HG03378 (cell line): Measurements from ENCODE around the gene CRTC3.
A peak's percentile ranks its signal among the peaks of the same experiment; 100 is the strongest.

ENCODE experiments used
- ATAC-seq: cut with Tn5 transposase; IDR thresholded peaks from one replicate; pipeline ENCODE4 v1.9.1; 2021; ENCODE audit warnings: mild to moderate bottlenecking, moderate library complexity; ENCODE audit not compliant: unreplicated experiment

Gene CRTC3

DNA sequence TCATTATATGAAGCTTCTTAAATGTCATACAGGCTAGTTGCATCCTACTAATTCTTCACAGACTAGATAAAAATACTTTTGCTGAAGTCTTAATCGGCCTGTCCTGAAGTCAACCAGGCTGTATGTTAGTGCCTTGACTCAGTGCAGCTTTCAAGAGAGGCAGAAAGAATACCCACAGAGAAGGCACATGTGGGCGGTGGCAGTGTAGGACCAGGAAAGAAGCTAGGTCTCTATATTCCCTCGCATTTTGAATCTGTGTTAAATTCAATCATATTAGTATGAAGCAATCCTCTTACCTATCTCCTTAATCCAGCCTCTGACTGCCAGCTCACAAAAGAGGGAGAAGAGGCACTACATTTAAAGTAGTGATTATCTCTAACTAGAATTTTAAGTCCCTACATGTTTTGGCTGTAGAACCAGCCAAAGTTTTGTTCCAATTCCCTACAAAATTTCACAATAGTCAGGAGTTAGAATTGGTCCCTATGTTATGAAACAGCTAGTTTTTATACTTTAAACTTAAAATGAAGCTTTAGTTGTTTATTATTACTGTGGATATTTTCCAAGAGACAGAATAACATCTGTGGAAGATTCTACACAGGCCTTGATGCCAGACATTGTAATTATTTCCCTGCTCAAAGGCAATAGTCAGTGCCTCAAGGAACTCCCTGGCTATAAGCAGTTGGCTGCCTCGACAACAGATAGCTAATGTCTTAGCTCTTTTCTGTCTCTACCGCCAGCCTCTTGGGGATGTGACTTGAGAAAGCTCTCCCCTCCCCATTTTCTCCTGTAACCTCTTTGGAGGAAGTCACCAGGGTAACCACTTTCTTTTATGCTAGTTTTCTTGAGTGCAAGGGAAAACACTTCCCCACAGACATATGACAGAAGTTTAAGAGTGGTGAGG, 31.9 kb downstream of the CRTC3 start:
- ATAC-seq: no peak

DNA sequence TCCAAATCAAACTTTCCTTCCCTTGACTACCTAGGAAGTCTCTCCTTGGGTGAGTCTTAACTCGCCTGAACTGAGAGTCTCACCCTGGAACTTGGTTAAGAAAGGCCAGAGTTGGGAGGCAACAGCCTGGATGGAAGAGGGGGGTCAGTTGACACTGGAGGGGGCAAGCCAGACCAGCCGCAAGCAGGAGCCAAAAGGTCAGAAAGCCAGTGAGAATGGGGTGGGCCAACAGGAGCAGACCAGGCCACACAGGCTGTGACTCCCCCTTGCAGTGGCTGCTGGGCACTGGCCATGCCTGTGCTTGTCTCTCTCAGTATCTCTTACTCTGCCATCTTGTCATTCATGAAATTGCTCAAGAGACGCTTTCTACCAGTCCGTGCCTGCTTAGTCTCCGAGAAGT, 32.9 kb downstream of the CRTC3 start:
- no peak for ATAC-seq

DNA sequence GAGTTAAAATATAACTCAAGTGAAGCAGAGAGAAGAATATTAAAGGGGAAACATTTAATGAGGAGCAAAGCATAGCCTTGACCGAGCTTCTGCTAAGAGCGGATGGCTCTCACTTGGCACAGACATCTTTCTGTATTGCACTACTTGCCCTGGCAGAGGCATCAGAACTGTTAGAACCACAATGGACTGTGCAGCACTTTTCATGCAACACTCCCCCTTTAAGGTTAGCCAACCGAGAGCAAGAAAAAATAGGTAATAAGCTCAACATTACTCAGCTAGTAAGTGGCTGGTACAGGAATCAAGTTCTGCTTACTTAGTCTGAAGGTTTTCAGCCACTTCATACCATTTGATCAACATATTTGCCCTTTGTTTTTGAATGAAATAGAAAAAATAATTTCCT, 33.7 kb downstream of the CRTC3 start:
- no peak for ATAC-seq

DNA sequence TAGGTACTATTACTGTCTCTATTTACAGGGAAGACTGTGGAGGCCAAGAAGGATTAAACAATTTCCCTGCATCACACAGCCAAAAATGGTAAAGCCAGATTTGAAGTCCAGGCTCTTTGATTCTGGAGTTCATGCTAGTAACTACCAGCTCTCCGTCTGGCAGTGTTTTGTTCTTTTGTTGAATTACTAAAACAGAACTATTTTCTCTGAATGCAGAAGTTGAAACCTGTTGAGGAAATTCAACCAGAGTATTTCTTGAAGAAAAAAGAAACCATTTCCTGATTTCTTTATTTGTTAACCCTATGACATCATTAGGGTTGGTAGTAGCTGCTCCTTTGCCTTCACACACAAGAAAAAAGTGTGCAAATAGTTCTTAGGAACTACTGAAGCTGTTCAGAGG, 34.3 kb downstream of the CRTC3 start:
- ATAC-seq: peak; percentile 49

DNA sequence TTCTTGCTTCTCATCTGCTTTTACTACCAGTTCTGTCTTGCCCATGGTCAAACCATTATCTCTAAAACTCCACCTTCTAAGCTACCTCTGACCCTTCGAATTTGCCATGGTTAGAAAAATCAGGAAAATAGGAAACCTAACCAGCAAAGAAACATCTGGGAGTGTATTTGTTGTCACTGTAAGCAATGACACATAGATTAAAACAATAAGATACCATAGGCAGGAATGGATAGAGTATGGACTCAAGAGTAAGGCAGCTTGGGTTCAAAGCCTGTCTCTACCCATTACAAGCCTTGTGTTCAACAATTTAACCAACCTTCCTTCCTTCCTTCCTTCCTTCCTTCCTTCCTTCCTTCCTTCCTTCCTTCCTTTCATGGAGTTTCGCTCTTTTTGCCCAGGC, 34.9 kb downstream of the CRTC3 start:
- ATAC-seq: no peak

DNA sequence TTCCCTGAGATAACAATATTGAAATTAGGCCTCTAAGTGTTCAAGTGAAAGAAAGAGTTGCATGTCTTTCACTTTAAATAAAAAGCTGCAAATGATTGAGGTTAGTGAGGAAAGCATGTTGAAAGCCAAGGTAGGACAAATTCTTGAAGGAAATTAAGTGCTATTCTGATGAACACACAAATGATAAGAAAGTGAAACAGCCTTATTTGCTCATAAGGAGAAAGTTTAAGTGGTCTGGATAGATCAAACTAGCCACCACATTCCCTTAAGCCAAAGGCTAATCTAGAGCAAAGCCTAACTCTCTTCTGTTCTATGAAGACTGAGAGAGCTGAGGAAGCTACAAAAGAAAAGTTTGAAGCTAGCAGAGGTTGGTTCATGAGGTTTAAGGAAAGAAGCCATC, 36.1 kb downstream of the CRTC3 start:
- ATAC-seq: no peak

DNA sequence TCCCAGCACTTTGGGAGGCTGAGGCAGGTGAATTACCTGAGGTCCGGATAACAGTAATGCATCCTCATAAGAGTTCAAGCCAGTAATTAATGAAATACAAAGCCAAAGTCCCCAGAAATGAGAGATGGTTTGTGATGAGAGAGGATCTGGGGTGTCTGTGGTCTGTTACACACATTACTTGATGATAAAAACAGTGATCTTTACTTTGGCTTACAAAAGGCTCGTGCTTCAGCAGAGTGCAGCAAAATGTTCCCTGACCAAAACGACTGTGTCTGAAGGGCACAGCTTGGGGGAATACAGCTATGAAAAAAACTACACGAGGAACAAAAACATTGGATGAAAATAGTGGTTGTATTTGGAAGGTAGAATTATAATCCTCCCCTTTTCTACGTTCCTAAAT, 40.9 kb downstream of the CRTC3 start:
- ATAC-seq: no peak

DNA sequence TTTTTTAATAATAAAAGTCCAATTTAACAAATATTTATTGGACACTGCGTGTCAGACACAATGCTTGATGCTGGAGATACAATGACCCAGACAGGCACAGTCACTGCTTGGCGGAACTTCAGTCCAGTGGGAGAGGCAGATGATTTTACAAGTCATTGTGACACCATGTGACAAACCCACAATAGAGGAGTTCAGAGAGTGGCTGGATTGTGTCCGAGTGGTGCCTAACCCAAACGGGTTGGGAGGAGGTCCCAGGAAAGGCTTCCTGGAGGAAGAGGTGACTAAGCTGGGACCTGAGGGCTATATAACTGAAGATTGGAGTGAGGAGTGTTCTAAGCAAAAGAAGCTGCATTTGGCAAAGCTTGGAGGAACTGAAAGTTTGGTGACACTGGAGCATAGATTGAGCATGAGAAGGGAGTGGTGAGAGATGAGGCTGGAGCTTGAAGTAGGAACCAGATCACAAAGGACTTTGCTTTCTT, 41.4 kb downstream of the CRTC3 start:
- ATAC-seq: no peak

DNA sequence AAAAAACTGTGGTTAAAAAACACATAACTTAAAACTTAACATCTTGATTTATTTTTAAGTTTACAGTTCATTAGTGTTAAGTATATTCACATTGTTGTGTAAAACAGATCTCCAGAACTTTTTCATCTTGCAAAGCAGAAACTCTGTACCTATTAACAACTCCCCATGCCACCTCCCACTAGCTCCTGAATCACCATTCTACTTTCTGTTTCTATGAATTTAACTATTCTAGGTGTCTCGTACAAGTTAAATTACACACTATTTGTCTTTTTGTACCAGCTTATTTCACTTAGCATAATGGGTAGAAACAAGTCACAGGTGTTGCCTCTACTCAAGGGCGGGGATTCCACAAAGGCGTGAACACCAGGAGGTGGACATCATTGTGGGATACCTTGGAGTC, 43.2 kb downstream of the CRTC3 start:
- ATAC-seq: no peak

DNA sequence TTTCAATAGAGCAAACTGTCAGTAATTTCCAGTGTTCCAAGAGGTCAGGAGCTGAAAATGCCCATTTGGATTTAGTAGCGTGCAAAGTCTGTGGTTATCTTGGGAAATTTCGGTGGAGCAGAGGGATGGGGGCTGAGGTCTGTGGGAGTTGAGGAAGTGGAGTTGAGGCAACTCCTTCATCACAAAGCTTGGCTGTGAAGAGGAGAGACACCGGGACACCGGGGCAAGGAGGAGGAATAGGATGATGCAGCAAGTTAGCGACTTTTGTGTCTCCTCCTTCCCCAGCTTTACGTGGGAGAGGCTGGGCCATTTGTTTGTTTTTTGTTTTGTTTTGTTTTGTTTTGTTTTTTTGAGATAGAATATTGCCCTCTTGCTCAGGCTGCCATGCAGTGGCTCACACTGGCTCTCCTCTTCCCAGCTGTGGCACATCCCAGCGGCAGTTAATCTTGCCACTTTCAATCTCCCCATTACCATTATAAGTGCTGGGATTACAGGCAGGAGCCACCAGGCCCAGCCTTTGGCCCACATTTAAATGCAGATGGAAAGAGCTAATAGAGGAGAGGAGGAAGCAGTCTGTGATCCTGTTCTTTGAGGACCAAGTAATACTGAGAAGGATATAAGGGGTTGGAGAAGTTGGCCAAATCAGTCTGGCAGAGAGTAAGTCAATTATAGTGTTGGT, 47.1 kb downstream of the CRTC3 start:
- ATAC-seq: no peak

DNA sequence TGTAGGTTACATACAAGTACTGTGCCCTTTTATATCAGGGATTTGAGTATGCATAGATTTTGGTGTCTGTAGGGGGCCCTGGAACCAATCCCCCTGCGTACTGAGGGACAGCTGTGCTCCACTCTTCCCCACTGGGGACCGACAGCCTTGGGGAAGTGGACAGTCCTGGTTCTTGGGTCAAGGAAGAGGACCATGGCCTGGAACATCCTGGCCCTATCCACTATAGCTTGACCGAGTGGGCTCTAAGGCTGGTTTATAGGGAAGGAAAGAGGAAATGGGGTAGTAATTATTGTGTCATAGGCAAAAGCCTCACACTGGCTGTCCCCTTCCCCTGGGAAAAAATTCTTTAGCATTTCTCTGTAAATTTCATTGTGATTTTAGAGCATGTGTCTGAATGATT, 49.5 kb downstream of the CRTC3 start:
- ATAC-seq: no peak

DNA sequence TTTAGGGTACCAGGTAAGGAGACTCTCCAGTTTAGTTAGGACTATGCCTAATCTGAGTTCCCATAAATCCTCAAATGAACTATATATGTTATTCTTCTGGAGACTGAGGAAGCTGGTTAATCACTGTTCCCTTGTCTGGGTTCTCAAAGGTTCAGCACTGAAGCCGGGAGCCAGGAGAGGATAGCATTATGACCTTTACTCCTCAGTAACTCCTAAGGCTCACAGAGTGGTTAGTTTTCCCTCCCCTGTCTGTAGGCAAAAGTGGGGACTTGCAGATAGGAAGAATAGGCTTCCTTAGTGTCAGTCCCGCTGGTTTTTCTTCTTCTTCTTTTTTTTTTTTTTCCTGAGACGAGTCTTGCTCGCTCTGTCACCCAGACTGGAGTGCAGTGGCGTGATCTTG, 50.4 kb downstream of the CRTC3 start:
- no peak for ATAC-seq

DNA sequence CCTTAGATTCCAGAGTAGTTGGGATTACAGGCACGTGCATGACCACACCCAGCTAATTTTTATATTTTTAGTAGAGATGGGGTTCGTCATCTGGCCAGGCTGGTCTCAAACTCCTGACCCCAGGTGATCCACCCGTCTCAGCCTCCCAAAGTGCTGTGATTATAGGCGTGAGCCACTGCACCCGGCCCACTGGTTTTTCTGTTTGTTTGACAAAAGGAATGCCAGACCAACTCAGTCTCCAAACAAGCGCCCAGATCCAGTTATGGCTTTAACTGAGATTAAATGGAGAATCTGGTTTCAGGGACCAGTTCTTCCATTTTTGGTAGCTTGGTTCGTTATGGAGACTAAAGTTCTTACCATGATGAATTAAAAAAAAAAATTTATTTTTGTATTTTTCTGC, 50.8 kb downstream of the CRTC3 start:
- no peak for ATAC-seq

DNA sequence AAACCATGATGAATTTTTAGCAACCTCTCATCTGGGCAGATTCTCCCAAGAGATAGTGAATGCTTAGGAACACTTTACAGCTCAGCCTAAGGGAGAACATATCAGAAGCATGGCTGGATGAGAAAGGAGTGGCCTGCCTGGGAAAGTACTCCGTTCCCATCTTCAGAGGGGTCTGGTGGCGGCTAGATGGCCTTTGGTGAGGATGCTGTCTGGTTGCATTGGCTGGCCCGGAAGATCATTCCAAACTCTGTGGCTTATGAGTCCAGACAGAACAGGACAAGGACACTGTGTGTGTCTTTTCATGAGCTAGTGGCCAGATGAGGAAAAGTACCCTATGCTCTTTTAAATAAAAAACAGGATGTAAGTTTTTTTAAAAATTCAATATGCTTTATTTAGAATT, 51.2 kb downstream of the CRTC3 start:
- ATAC-seq: no peak

DNA sequence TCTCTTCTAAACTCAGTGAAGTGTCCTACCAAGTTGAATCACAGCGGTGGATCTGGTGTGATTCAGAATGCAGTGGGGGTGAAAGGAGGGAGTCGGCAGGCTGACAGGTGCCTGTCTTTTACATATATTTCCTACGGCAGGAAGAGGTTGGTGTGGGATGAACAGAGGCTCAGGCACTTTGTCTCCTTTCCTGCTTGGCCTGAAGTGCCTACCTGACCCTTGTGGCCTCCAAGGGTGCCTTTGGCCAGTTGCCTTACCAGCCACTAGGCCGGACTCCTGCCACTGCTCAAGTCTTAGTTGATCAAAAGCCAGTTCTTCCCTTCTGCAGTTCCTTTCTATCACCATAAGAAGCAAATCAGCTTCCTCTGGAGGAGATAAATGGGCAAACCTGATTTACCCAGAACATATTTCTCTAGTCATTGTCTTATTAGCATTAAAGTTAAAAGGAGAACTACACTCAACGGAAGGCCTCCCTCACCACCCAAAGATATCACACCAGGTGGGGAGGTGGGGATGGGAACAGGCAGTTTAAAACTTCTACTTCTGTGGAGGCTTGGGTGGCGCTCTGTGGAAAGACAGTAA, 52.1 kb downstream of the CRTC3 start:
- ATAC-seq: no peak

DNA sequence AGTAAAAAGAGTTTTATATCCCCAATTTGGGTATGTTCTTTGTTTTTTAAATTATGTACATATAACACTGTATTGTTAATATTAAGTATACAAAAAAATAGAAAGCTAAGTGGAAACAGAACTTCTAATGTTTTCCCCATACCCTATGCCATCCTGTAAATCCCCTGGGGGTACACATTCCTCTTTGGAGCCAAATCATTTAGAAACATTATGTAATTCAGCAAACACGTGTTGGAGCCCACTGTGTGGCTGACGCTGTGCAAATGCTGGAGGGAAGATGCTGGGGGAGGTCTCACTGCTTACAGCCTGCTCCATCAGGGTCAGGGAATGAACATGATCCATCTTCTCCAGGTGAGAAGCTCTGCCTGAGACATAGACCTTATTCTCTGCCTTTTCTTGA, 52.8 kb downstream of the CRTC3 start:
- ATAC-seq: no peak

DNA sequence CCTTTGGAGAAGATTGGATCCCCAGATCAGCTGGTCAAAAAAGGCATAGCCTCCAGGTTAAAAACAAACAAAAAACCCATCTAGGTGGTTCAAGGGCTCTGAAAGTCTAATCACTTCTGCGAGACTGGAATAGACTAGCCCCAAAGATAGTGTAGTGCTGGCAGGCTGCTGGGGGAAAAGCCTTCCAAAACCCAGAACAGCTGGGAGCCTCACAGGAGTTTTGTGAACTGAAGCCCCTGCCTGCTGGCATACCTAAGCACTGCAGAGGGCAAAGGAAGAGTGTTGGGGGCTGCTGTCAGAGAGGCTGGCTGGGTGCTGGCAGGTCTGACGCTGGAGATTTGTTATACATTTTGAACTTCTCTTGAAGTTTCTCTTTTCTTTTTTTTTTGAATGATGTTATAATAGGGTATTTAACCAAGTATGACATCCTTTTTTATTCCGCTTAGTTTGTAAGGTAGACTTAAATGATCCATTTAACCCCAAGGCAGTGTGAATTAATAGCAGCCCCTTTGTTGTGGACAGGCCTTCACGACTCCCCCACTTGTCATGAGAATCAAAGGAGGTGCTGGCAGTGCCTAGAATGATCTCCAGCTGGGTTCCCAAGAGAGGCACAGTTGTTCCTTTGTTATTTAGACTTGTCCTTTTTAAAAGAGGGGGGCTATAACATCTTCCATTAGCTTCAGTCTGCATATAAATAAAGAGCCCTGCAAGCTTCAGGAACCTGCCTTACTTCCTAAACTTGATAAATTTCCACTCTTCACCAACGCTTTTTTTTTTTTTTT, 53.9 kb downstream of the CRTC3 start:
- ATAC-seq: no peak

DNA sequence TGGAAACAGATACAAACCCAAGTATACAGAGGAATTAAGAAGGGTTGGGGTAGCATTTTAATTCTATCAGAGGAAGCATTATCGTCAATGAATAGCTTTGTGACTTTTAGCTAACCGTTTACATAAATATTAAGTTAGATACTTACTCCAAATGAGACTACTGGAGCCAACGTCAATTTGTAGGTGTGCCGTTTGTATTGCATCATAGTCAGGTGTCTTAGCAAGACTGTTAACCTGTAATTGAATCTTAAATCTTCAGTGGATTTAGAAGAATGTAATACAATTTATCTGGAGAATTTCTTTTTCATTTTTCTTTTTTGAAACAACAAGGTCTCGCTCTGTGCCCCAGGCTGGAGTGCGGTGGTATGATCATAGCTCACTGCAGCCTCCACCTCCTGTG, 55.1 kb downstream of the CRTC3 start:
- ATAC-seq: no peak

DNA sequence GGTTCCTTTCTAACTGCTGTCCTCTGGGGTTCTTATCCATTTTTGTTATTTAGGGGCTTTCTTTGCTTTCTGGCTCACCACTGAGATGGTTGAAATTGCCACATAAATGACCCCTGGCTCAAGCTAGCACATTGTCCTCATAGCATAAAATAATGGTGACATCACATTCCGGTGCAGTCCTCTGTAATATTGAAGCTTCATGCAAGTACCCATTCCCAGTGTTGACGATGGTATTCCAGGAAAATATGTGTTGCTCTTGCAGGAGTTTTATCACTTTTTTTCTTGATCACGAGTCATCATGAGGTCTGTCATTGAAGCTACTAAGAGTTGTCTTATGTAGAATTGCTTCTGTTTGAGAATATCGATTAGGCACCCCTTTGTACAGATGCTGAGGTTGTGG, 56.1 kb downstream of the CRTC3 start:
- ATAC-seq: no peak

DNA sequence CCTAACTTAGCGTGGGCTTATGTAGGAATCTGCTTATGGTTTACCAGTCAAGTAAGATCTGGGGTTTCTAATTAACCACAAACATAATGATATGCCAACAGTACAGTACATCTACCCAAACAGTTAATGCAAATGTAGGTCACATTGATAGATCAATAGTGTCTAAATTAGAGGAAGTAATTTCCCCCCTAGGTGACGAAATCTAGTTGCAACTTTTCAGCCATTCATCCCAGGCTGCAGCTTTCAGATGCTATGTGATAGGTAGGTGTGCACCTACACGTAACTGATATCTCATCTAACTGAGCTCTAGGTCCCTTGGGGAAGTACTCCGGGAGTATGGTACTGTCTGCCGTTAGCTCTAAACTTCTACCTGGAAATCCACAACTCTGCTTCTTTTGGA, 57.2 kb downstream of the CRTC3 start:
- no peak for ATAC-seq

DNA sequence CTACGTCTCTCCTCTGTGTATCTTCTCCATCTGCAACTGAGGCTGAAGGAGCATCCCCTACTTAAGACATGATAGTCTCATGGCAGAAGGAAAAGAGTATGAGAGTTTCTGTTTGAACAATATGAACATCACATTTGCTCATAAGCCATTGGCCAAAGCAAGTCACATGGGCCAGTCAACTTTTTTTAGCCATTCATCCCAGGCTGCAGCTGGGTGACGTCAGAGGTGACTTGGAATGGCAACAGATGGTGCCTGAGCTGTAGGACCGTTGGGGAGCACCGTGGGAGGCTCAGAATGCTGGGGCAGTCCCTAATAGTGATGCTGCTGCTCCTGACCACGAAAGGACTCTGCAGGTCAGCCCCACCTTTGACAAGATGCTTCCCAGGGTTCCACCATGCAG, 58.7 kb downstream of the CRTC3 start:
- ATAC-seq: no peak
